SK-N-SH (cell line): ENCODE data around the gene CABP1. TPM values are rescaled to one million over a fixed set of nuclear protein-coding genes. Genes with fewer than 3 reads are reported as not detected.

ENCODE experiments used
- CTCF ChIA-PET: fragments of 300-600, 350-600 bp; formaldehyde crosslinking; extraction: SDS; loops from one replicate; lab custom pipeline; 2021; lab: Yijun Ruan, JAX
- POLR2A ChIA-PET: fragments of 350-600 bp; sonication (Branson Sonifier 250); formaldehyde crosslinking; extraction: SDS; loops from one replicate; lab custom pipeline; 2020; ENCODE audit warnings: antibody characterized with exemption, inconsistent platforms; lab: Yijun Ruan, JAX
- DNase-seq: peaks from one replicate; pipeline ENCODE4 v3.0.0; 2012
- H2AFZ ChIP-seq: fragments of 200-600 bp; sonication (generic); 2 replicates; pipeline ENCODE4 v1.8.1; 2016; ENCODE audit warnings: antibody characterized with exemption, mild to moderate bottlenecking, low read depth
- H3F3A ChIP-seq: fragments of 200-600 bp; sonication (generic); replicated peaks from 2 replicates; pipeline ENCODE3; 2016; ENCODE audit warnings: antibody characterized with exemption, mild to moderate bottlenecking; ENCODE audit not compliant: insufficient read depth
- H3K27ac ChIP-seq, 2 experiments: fragments of 200-500 bp in 1 of 2; fragments of 200-600 bp in 1 of 2; sonication (Bioruptor generic) in 1 of 2; sonication (generic), shearing (Covaris generic) in 1 of 2; 2 replicates each; pipeline versions ENCODE4 v1.5.1 to v1.6.1; 2014 to 2016; ENCODE audit warnings: low read depth in 2 of 2, inconsistent platforms in 1 of 2, low read length in 1 of 2, mild to moderate bottlenecking in 1 of 2, mixed read lengths in 1 of 2
- H3K27me3 ChIP-seq: fragments of 200-600 bp; sonication (generic), shearing (Covaris generic); 2 replicates; pipeline ENCODE4 v1.6.1; 2016; ENCODE audit warnings: mixed run types; ENCODE audit not compliant: insufficient read depth
- H3K36me3 ChIP-seq, 2 experiments: fragments of 200-500 bp in 1 of 2; fragments of 200-600 bp in 1 of 2; sonication (Bioruptor generic) in 1 of 2; sonication (generic) in 1 of 2; replicated peaks in 1 of 2; 2 replicates each; pipeline versions ENCODE3 to v1.5.1; 2014 to 2016; ENCODE audit warnings: low read length in 1 of 2, mild to moderate bottlenecking in 1 of 2; ENCODE audit not compliant: insufficient read depth in 2 of 2, control insufficient read depth in 1 of 2
- H3K4me1 ChIP-seq, 2 experiments: fragments of 200-500 bp in 1 of 2; fragments of 200-600 bp in 1 of 2; sonication (Bioruptor generic) in 1 of 2; sonication (generic), shearing (Covaris generic) in 1 of 2; 2 replicates each; pipeline versions ENCODE4 v1.5.1 to v1.6.1; 2014 to 2016; ENCODE audit warnings: low read depth in 1 of 2, low read length in 1 of 2, mixed run types in 1 of 2; ENCODE audit not compliant: insufficient read depth in 2 of 2, control insufficient read depth in 1 of 2
- H3K4me2 ChIP-seq: fragments of 200-600 bp; sonication (generic), shearing (Covaris generic); 2 replicates; pipeline ENCODE4 v1.6.1; 2017; ENCODE audit warnings: mixed run types
- H3K4me3 ChIP-seq, 2 experiments: fragments of 200-500 bp in 1 of 2; fragments of 200-600 bp in 1 of 2; sonication (Bioruptor generic) in 1 of 2; sonication (generic), shearing (Covaris generic) in 1 of 2; 2 replicates each; pipeline versions ENCODE4 v1.5.1 to v1.8.1; 2014 to 2016; ENCODE audit warnings: low read depth in 2 of 2, inconsistent platforms in 1 of 2, low read length in 1 of 2, mild to moderate bottlenecking in 1 of 2, mixed read lengths in 1 of 2, moderate library complexity in 1 of 2
- H3K79me2 ChIP-seq: fragments of 200-600 bp; sonication (generic); 2 replicates; pipeline ENCODE4 v1.8.1; 2017; ENCODE audit warnings: mild to moderate bottlenecking; ENCODE audit not compliant: insufficient read depth
- H3K9ac ChIP-seq: fragments of 200-600 bp; sonication (generic); 2 replicates; pipeline ENCODE4 v1.6.1; 2017; ENCODE audit warnings: mixed run types
- H3K9me2 ChIP-seq: fragments of 200-600 bp; sonication (generic); 2 replicates; pipeline ENCODE4 v1.6.1; 2017; ENCODE audit warnings: mixed run types
- H3K9me3 ChIP-seq: fragments of 200-600 bp; sonication (generic); 2 replicates; pipeline ENCODE4 v1.6.1; 2017; ENCODE audit warnings: mixed run types, mild to moderate bottlenecking, moderate library complexity
- H4K20me1 ChIP-seq: fragments of 200-600 bp; sonication (generic); 2 replicates; pipeline ENCODE4 v1.6.1; 2017; ENCODE audit warnings: mild to moderate bottlenecking, mixed run types; ENCODE audit not compliant: insufficient read depth
- FOXM1 ChIP-seq: IDR thresholded peaks from 2 replicates; pipeline ENCODE4 v1.4.0; 2012; ENCODE audit warnings: low read depth, mild to moderate bottlenecking
- GATA2 ChIP-seq: sonication (generic); formaldehyde crosslinking; IDR thresholded peaks from 2 replicates; pipeline ENCODE4 v1.5.0; 2020; ENCODE audit warnings: mild to moderate bottlenecking, missing genetic modification reagents
- JUND ChIP-seq: IDR thresholded peaks from 2 replicates; pipeline ENCODE4 v1.4.0; 2012
- MEF2A ChIP-seq: IDR thresholded peaks from 2 replicates; pipeline ENCODE4 v1.4.0; 2012; ENCODE audit warnings: low read depth, borderline replicate concordance
- NFIC ChIP-seq: IDR thresholded peaks from 2 replicates; pipeline ENCODE4 v1.4.0; 2012; ENCODE audit warnings: borderline replicate concordance
- PBX3 ChIP-seq: IDR thresholded peaks from 2 replicates; pipeline ENCODE4; 2012
- RAD21 ChIP-seq: IDR thresholded peaks from 2 replicates; pipeline ENCODE4 v1.6.1; 2012; ENCODE audit warnings: mild to moderate bottlenecking, low read length
- RCOR1 ChIP-seq: fragments of 150-350 bp; IDR thresholded peaks from 2 replicates; pipeline ENCODE4 v1.6.1; 2017; ENCODE audit warnings: antibody characterized with exemption, low read length
- RFX5 ChIP-seq: IDR thresholded peaks from 2 replicates; pipeline ENCODE4 v1.6.1; 2012; ENCODE audit warnings: mild to moderate bottlenecking, improper control_type of control experiment, low read length
- TAF1 ChIP-seq: IDR thresholded peaks from 2 replicates; pipeline ENCODE4 v1.6.1; 2012; ENCODE audit warnings: low read depth, mild to moderate bottlenecking, low read length, moderate library complexity, borderline replicate concordance
- USF2 ChIP-seq: fragments of 150-350 bp; IDR thresholded peaks from 2 replicates; pipeline ENCODE4 v1.6.1; 2017; ENCODE audit warnings: antibody characterized with exemption, low read length, low read depth, borderline replicate concordance
- ZBTB33 ChIP-seq: IDR thresholded peaks from 2 replicates; pipeline ENCODE4 v1.4.0; 2012; ENCODE audit warnings: low read depth, borderline replicate concordance
- WGBS: methylation state at CpG from one replicate; pipeline ENCODE4 v1.1.6; 2017; ENCODE audit warnings: low lambda C conversion rate; 5-methylcytosine and 5-hydroxymethylcytosine counted together
- polyA plus RNA-seq, 3 experiments: library from polyadenylated mRNA; depleted of rRNA; stranded (reverse); fragments of >200 nt; gene quantifications; 2 replicates each; pipeline ENCODE4 v1.2.3, GENCODE V29; 2012
- TF ChIP-seq, protein P1 (sequence below): IDR thresholded peaks from 2 replicates; pipeline ENCODE4 v1.6.1; 2012; ENCODE audit warnings: mild to moderate bottlenecking, low read depth, low read length, moderate library complexity

CABP1 gene
- polyA plus RNA-seq, 1 of the 3 experiments (the other 2 are of a cell fraction): 0.08 TPM

DNA sequence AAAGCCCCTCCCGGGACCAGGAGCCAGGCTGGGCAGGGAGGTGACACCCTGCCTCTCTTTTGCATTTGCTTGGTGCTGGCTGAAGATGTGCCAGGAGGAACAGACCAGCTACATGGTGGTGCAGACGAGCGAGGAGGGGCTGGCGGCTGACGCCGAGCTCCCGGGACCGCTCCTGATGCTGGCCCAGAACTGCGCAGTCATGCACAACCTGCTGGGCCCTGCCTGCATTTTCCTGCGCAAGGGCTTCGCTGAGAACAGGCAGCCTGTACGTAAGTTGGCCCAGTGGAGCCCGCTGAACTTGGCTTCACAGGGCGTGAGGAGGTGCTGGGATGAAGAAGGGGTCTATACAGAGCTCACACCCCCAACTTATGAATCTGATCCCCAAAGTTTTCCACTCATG is 15.6 kb downstream of the CABP1 start:
- TF ChIP-seq FOXM1: no peak
- TF ChIP-seq, protein P1, sequence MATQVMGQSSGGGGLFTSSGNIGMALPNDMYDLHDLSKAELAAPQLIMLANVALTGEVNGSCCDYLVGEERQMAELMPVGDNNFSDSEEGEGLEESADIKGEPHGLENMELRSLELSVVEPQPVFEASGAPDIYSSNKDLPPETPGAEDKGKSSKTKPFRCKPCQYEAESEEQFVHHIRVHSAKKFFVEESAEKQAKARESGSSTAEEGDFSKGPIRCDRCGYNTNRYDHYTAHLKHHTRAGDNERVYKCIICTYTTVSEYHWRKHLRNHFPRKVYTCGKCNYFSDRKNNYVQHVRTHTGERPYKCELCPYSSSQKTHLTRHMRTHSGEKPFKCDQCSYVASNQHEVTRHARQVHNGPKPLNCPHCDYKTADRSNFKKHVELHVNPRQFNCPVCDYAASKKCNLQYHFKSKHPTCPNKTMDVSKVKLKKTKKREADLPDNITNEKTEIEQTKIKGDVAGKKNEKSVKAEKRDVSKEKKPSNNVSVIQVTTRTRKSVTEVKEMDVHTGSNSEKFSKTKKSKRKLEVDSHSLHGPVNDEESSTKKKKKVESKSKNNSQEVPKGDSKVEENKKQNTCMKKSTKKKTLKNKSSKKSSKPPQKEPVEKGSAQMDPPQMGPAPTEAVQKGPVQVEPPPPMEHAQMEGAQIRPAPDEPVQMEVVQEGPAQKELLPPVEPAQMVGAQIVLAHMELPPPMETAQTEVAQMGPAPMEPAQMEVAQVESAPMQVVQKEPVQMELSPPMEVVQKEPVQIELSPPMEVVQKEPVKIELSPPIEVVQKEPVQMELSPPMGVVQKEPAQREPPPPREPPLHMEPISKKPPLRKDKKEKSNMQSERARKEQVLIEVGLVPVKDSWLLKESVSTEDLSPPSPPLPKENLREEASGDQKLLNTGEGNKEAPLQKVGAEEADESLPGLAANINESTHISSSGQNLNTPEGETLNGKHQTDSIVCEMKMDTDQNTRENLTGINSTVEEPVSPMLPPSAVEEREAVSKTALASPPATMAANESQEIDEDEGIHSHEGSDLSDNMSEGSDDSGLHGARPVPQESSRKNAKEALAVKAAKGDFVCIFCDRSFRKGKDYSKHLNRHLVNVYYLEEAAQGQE: no peak
- TF ChIP-seq TAF1: no peak
- TF ChIP-seq USF2: no peak
- no peak overlapping the region for H3K9ac ChIP-seq
- no peaks in the 10 kb centered on the region for H4K20me1 ChIP-seq
- H3K9me3 ChIP-seq: no peaks in the 10 kb centered on the region
- H3K79me2 ChIP-seq: no peaks in the 10 kb centered on the region
- CTCF ChIA-PET: interaction anchor here (6.5 kb wide), 1 partner anchor 8 kb away, joined by 49 read pairs; no protein-coding TSS in a partner anchor
- no peak for DNase-seq
- H3K4me1 ChIP-seq: no peaks in the 10 kb centered on the region
- H3K9me2 ChIP-seq: no peaks in the 10 kb centered on the region
- H3K4me3 ChIP-seq: no peak overlapping the region
- POLR2A ChIA-PET: no interaction called here
- no peak overlapping the region for H3K4me2 ChIP-seq
- no peak overlapping the region for H2AFZ ChIP-seq
- H3K27me3 ChIP-seq: peaks cover 5% of the 10 kb centered on the region; the same call in 1 of the 2 replicates
- H3F3A ChIP-seq: no peaks in the 10 kb centered on the region
- no peak overlapping the region for H3K27ac ChIP-seq
- 29% methylated on average over 1 of the region's 14 CpGs for WGBS
- H3K36me3 ChIP-seq: no peaks in the 10 kb centered on the region

DNA sequence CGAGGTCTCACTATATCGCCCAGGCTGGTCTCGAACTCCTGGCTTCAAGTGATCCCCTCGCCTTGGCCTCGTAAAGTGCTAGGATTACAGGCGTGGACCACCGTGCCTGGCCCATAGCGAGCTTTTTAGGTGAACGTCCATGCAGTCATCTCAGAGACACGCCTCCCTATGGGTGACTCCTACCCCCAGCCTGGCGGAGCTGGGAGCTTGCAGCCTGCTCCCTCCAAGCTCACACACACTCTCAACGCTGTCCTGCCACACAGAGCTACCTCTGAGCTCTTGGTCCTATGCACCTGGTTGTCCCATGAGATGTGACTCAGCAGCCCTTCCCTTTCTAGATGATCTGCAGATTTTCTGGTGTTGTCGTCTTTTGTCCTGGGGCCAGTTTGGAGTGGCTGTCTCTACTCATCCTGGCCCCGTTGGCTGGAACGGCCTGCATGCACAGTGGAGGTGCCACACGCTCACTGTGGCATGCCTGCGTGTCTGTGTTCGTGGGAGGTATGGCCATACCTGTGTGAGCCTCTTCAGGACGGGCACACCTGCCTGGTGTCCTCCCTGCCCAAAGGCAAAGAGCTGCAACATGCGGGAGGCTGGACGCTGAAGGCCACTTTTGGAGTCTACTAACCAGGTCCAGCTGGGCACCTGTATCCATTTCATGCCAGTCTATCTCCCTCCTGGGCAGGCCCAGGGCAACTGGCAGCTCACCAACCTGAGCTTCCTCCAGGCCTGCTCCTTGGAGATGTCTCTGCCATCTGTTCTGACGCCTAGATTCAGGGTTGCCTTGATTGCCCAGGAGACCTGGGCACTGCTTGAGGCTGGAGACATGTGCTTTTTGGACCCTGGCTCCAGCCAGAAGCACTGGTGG is 18.1 kb downstream of the CABP1 start:
- Histone ChIP-seq H4K20me1 (no peaks in the 10 kb centered on the region), H3K9me2 (no peaks in the 10 kb centered on the region), H3K27me3 (peaks cover 5% of the 10 kb centered on the region; the same call in 1 of the 2 replicates), H3K27ac (no peak overlapping the region), H3K4me3 (no peak overlapping the region), H3F3A (no peaks in the 10 kb centered on the region), H2AFZ (no peak overlapping the region), H3K4me1 (no peaks in the 10 kb centered on the region), H3K36me3 (no peaks in the 10 kb centered on the region), H3K9me3 (no peaks in the 10 kb centered on the region), H3K4me2 (no peak overlapping the region), H3K79me2 (no peaks in the 10 kb centered on the region), H3K9ac (no peak overlapping the region)
- ChIA-PET POLR2A (no interaction called here), CTCF (interaction anchor here (6.5 kb wide), 1 partner anchor 10 kb away, joined by 49 read pairs; no protein-coding TSS in a partner anchor)
- WGBS: 71% methylated on average over 15 of the region's 22 CpGs
- DNase-seq: no peak
- TF ChIP-seq FOXM1 (no peak), ZBTB33 (no peak), RFX5 (no peak), PBX3 (no peak), RCOR1 (no peak), GATA2 (CRISPR knock-in tag) (no peak), MEF2A (no peak), RAD21 (no peak), JUND (no peak), NFIC (no peak)
- TF ChIP-seq, protein P1: no peak
